ENCODE data around the gene TMEM52.

DNA sequence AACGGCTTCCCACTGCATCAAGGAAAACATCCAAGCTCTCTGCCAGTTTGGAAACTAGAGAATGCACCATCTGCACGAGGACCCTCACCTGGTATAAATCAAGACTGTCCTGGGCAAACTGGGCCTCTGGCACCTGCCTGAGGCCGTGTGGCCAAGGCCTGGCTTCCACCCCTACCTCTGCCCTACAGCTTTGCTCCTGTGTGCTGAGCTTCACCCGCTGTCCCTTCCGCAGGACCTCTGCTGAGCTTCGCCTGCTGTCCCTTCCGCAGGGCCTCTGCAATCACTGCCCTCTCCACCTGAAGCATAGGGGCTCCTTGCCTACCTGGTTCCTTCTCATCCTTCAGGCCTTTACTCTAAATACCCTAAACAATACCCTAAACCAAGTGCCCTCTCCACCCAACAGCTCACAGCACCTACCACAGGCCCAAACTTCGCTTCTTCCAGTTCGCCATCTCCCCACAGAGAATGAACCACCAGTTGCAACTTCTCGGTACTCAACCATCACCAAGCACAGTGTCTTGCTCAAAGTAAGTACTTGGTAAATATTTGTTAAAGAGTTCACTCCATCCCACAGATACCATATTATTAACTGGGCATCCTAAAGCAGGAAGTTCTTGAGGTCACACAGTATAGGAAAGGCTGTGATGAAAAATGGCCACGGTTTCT lies 46.6 kb downstream of the TMEM52 start:
- TF ChIP-seq, protein P1, sequence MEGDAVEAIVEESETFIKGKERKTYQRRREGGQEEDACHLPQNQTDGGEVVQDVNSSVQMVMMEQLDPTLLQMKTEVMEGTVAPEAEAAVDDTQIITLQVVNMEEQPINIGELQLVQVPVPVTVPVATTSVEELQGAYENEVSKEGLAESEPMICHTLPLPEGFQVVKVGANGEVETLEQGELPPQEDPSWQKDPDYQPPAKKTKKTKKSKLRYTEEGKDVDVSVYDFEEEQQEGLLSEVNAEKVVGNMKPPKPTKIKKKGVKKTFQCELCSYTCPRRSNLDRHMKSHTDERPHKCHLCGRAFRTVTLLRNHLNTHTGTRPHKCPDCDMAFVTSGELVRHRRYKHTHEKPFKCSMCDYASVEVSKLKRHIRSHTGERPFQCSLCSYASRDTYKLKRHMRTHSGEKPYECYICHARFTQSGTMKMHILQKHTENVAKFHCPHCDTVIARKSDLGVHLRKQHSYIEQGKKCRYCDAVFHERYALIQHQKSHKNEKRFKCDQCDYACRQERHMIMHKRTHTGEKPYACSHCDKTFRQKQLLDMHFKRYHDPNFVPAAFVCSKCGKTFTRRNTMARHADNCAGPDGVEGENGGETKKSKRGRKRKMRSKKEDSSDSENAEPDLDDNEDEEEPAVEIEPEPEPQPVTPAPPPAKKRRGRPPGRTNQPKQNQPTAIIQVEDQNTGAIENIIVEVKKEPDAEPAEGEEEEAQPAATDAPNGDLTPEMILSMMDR (IDR thresholded peaks at IDR 0.05; ENCODE audit: borderline replicate concordance, extremely low read depth, low read length, poor library complexity, severe bottlenecking) = no peak
- TF ChIP-seq EZH2 (IDR thresholded peaks at IDR 0.05; ENCODE audit: borderline replicate concordance, low read depth, low read length, severe bottlenecking) = no peak

Measured in DND-41 (cell line).